Endodermal cell (in vitro differentiated cells): ENCODE data around the gene SF3A2. TPM values are rescaled to one million over a fixed set of nuclear protein-coding genes. Genes with fewer than 3 reads are reported as not detected.

Experiments
- DNase-seq: peaks from one replicate; pipeline ENCODE4 v3.0.0-alpha.2; 2017
- H3K27ac ChIP-seq: 2 replicates; pipeline ENCODE4 v1.5.1; 2013; ENCODE audit warnings: mild to moderate bottlenecking, low read depth, low read length, moderate library complexity
- H3K27me3 ChIP-seq: 2 replicates; pipeline ENCODE4 v1.6.1; 2013; ENCODE audit warnings: mild to moderate bottlenecking, low read length, moderate library complexity; ENCODE audit not compliant: insufficient read depth, control insufficient read depth, poor library complexity, severe bottlenecking
- H3K36me3 ChIP-seq: 2 replicates; pipeline ENCODE4 v1.7.0; 2013; ENCODE audit warnings: mild to moderate bottlenecking, low read length, moderate library complexity; ENCODE audit not compliant: control insufficient read depth, insufficient read depth
- H3K4me1 ChIP-seq: one replicate; pipeline ENCODE4 v1.7.0; 2013; ENCODE audit warnings: low read length; ENCODE audit not compliant: control insufficient read depth, insufficient read depth
- H3K4me3 ChIP-seq: 2 replicates; pipeline ENCODE4 v1.5.1; 2013; ENCODE audit warnings: mild to moderate bottlenecking, low read length, moderate library complexity
- H3K9ac ChIP-seq: 2 replicates; pipeline ENCODE4 v1.6.1; 2013; ENCODE audit warnings: mild to moderate bottlenecking, low read length, moderate library complexity; ENCODE audit not compliant: poor library complexity, severe bottlenecking; ENCODE audit errors: extremely low read depth
- H3K9me3 ChIP-seq: 2 replicates; pipeline ENCODE4 v1.6.1; 2013; ENCODE audit warnings: mild to moderate bottlenecking, low read length, moderate library complexity; ENCODE audit not compliant: control insufficient read depth
- H3K27ac Mint-ChIP-seq: 2 replicates; pipeline ENCODE4 v1.8.0; 2020; ENCODE audit warnings: mixed read lengths
- H3K27me3 Mint-ChIP-seq: 2 replicates; pipeline ENCODE4 v1.8.0; 2021; ENCODE audit warnings: mild to moderate bottlenecking, mixed read lengths; ENCODE audit not compliant: insufficient read depth
- H3K36me3 Mint-ChIP-seq: 2 replicates; pipeline ENCODE4 v1.8.0; 2020; ENCODE audit warnings: low read depth, mixed read lengths
- H3K4me1 Mint-ChIP-seq: 2 replicates; pipeline ENCODE4 v1.8.0; 2020; ENCODE audit warnings: mixed read lengths
- H3K4me3 Mint-ChIP-seq: 2 replicates; pipeline ENCODE4 v1.8.0; 2020; ENCODE audit warnings: mild to moderate bottlenecking, moderate library complexity, mixed read lengths
- H3K9me3 Mint-ChIP-seq: 2 replicates; pipeline ENCODE4 v1.8.0; 2020; ENCODE audit warnings: mild to moderate bottlenecking, mixed read lengths
- WGBS, 2 experiments: methylation state at CpG; one replicate each; pipeline versions ENCODE4 v1.1.5 to v1.1.7; 2013; ENCODE audit warnings: missing lambda C conversion rate in 2 of 2, mixed read lengths in 1 of 2; ENCODE audit not compliant: insufficient coverage in 1 of 2, insufficient read length in 1 of 2; 5-methylcytosine and 5-hydroxymethylcytosine counted together
- total RNA-seq, 2 donors: library from RNA; stranded (reverse); fragmentation: NEBNext Ultra II Directional in 1 of 2; extraction: Animal tissue kit (Norgen Biotek cat#: 25700) in 1 of 2; gene quantifications; 2 replicates in 1 of 2; 3 replicates in 1 of 2; pipeline ENCODE4 v1.2.1, GENCODE V29; 2021
- TF ChIP-seq, protein P1 (sequence below): fragments of 200-600 bp; sonication (generic); conservative IDR thresholded peaks from 2 replicates; pipeline ENCODE4 v1.5.0; 2021; ENCODE audit warnings: antibody characterized with exemption, mild to moderate bottlenecking

The SF3A2 gene
- total RNA-seq, 2 donors from 2014 or later, result 126 to 132 TPM

- Mint-ChIP-seq H3K27ac (peak overlapping the region; percentile 85), H3K9me3 (no peaks in the 10 kb centered on the region), H3K4me1 (peaks cover 30% of the 10 kb centered on the region), H3K36me3 (peaks cover 37% of the 10 kb centered on the region), H3K4me3 (no peak overlapping the region), H3K27me3 (no peaks in the 10 kb centered on the region)
- TF ChIP-seq, protein P1, sequence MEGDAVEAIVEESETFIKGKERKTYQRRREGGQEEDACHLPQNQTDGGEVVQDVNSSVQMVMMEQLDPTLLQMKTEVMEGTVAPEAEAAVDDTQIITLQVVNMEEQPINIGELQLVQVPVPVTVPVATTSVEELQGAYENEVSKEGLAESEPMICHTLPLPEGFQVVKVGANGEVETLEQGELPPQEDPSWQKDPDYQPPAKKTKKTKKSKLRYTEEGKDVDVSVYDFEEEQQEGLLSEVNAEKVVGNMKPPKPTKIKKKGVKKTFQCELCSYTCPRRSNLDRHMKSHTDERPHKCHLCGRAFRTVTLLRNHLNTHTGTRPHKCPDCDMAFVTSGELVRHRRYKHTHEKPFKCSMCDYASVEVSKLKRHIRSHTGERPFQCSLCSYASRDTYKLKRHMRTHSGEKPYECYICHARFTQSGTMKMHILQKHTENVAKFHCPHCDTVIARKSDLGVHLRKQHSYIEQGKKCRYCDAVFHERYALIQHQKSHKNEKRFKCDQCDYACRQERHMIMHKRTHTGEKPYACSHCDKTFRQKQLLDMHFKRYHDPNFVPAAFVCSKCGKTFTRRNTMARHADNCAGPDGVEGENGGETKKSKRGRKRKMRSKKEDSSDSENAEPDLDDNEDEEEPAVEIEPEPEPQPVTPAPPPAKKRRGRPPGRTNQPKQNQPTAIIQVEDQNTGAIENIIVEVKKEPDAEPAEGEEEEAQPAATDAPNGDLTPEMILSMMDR, result no peak
- 94 to 95% methylated on average over 3 to 12 of the region's 12 CpGs for WGBS, 2 experiments
- H3K27ac ChIP-seq, result no peak overlapping the region
- H3K9me3 ChIP-seq, result no peaks in the 10 kb centered on the region
- no peak for DNase-seq
- no peak overlapping the region for H3K9ac ChIP-seq
- peaks cover 6% of the 10 kb centered on the region for H3K4me1 ChIP-seq
- no peaks in the 10 kb centered on the region for H3K27me3 ChIP-seq
- peaks cover 68% of the 10 kb centered on the region for H3K36me3 ChIP-seq
- H3K4me3 ChIP-seq, result no peak overlapping the region
Measured at GRCh38 chr19:2242092-2242537, 5.5 kb downstream of the SF3A2 start.

DNA sequence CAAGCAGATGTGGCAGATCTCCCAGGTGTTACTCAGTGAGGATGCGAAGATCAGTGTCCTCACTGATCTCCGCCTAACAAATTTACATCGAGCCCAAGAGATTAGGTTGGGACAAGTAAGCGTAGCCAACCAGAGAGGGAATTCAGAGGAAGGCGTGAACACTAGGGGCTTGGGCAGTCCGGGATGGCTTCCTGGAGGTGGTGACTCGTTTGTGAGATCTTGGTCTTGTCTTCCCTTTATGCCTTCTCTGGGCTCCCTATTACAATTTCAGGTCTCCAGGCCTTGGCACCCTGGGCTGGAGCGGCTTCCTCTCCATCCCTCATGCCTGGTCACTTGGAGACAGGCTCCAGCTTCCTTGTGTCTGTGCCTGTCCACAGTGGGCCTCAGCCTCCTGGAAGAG, 6.2 kb downstream of the SF3A2 start:
- H3K4me3 Mint-ChIP-seq, result no peak overlapping the region
- H3K9me3 ChIP-seq, result no peaks in the 10 kb centered on the region
- H3K4me1 Mint-ChIP-seq, result peaks cover 27% of the 10 kb centered on the region
- H3K27me3 ChIP-seq, result no peaks in the 10 kb centered on the region
- H3K4me1 ChIP-seq, result peaks cover 6% of the 10 kb centered on the region
- H3K4me3 ChIP-seq, result no peak overlapping the region
- 93 to 95% methylated on average over 8 of the region's 8 CpGs for WGBS, 2 experiments
- peak overlapping the region; percentile 24 for H3K27ac ChIP-seq
- H3K27ac Mint-ChIP-seq, result peak overlapping the region; percentile 85
- TF ChIP-seq, protein P1, result no peak
- H3K36me3 ChIP-seq, result peaks cover 70% of the 10 kb centered on the region
- no peak for DNase-seq
- no peaks in the 10 kb centered on the region for H3K9me3 Mint-ChIP-seq
- no peaks in the 10 kb centered on the region for H3K27me3 Mint-ChIP-seq
- no peak overlapping the region for H3K9ac ChIP-seq
- H3K36me3 Mint-ChIP-seq, result peaks cover 32% of the 10 kb centered on the region

DNA sequence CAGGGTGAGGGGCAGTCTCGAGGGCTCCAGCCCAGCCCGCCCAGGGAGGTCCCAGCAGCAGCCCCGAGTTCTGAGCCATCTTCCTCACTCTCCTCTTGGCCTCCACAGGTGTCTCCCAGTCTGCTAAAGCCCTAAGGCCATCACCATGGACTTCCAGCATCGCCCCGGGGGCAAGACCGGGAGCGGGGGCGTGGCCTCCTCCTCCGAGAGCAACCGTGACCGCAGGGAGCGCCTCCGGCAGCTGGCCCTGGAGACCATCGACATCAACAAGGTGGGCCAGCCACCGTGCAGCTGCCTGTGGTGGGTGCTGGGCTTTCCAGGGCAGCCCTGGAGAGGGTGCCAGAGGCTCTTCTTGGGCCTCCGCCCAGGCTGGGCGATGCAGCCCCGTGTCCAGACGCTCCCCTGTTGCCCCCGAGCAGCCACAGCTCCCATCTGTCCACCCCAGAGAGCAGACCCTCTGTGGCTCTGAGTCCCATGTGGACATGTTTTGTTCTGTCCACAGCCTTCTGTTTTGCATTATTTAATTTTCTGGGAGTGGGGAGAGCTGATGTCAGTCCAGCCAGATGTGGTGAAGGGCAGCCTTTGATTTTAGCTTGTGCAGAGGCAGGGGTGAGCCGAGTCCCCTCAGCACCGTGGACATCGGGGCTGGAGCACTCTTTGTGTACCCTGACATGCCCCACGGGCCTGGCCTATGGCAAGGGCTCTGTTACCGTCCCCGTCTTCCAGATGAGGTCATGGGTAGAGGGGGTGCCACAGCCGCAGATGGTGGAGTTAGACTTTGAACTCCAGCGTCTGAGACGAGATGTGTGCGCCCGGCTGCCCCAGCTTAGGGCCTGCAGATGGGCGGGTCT, 6.9 kb downstream of the SF3A2 start:
- Histone ChIP-seq H3K27me3 (no peaks in the 10 kb centered on the region), H3K9ac (no peak overlapping the region), H3K9me3 (no peaks in the 10 kb centered on the region), H3K4me3 (no peak overlapping the region), H3K36me3 (peaks cover 65% of the 10 kb centered on the region), H3K4me1 (peaks cover 4% of the 10 kb centered on the region), H3K27ac (peak overlapping the region; percentile 60)
- H3K36me3 Mint-ChIP-seq, result peaks cover 29% of the 10 kb centered on the region
- no peak overlapping the region for H3K27ac Mint-ChIP-seq
- H3K4me3 Mint-ChIP-seq, result no peak overlapping the region
- no peaks in the 10 kb centered on the region for H3K27me3 Mint-ChIP-seq
- 93% methylated on average over 29 to 32 of the region's 32 CpGs for WGBS, 2 experiments
- no peak for DNase-seq
- peaks cover 21% of the 10 kb centered on the region for H3K4me1 Mint-ChIP-seq
- no peaks in the 10 kb centered on the region for H3K9me3 Mint-ChIP-seq
- TF ChIP-seq, protein P1, result no peak
